Keratinocyte (primary cell): ENCODE results near the gene MYADM. TPM values are rescaled to one million over a fixed set of nuclear protein-coding genes. Genes with fewer than 3 reads are reported as not detected.

Experiments
- DNase-seq: peaks from one replicate; pipeline ENCODE4 v3.0.0-alpha.2; 2011; ENCODE audit warnings: low read depth, missing footprints, low spot score
- FAIRE-seq: peaks from 2 replicates; lab custom pipeline; 2011; peaks lifted over from hg19 to GRCh38; lab: Jason Lieb, UNC
- H2AFZ ChIP-seq: 2 replicates; pipeline ENCODE4 v1.6.0; 2012; ENCODE audit warnings: low read length, control low read depth, inconsistent platforms; ENCODE audit not compliant: control insufficient read depth
- H3K27ac ChIP-seq: 2 replicates; pipeline ENCODE4 v1.5.1; 2011; ENCODE audit warnings: low read length; ENCODE audit not compliant: control insufficient read depth, insufficient read depth
- H3K27me3 ChIP-seq: 3 replicates; pipeline ENCODE4 v1.6.0; 2011; ENCODE audit warnings: low read length; ENCODE audit not compliant: control insufficient read depth, insufficient read depth; ENCODE audit errors: extremely low read depth
- H3K36me3 ChIP-seq, 2 experiments: 2 replicates in 1 of 2; 3 replicates in 1 of 2; pipeline ENCODE4 v1.5.1; 2011; ENCODE audit warnings: low read length in 2 of 2, mild to moderate bottlenecking in 1 of 2; ENCODE audit not compliant: control insufficient read depth in 2 of 2, insufficient read depth in 2 of 2; ENCODE audit errors: extremely low read depth in 1 of 2
- H3K4me1 ChIP-seq: 3 replicates; pipeline ENCODE4 v1.5.1; 2011; ENCODE audit warnings: low read length; ENCODE audit not compliant: control insufficient read depth, insufficient read depth; ENCODE audit errors: extremely low read depth
- H3K4me2 ChIP-seq: 3 replicates; pipeline ENCODE4 v1.6.0; 2011; ENCODE audit warnings: low read depth, low read length; ENCODE audit not compliant: control insufficient read depth, insufficient read depth; ENCODE audit errors: extremely low read depth
- H3K4me3 ChIP-seq, 3 experiments: fragments of 200-600 bp in 1 of 3; sonication (generic) in 1 of 3; 2 replicates in 2 of 3; 3 replicates in 1 of 3; pipeline ENCODE4 v1.5.1; 2011 to 2016; ENCODE audit warnings: low read length in 3 of 3, mild to moderate bottlenecking in 3 of 3, control low read depth in 2 of 3, inconsistent platforms in 1 of 3, low read depth in 1 of 3, mixed read lengths in 1 of 3, mixed run types in 1 of 3, moderate library complexity in 1 of 3; ENCODE audit not compliant: control insufficient read depth in 2 of 3, insufficient read depth in 2 of 3; ENCODE audit errors: extremely low read depth in 1 of 3
- H3K79me2 ChIP-seq: 2 replicates; pipeline ENCODE4 v1.6.0; 2012; ENCODE audit warnings: low read length; ENCODE audit not compliant: control insufficient read depth, insufficient read depth
- H3K9ac ChIP-seq: 3 replicates; pipeline ENCODE4 v1.6.0; 2011; ENCODE audit warnings: low read length; ENCODE audit not compliant: control insufficient read depth, insufficient read depth; ENCODE audit errors: extremely low read depth
- H3K9me1 ChIP-seq: 3 replicates; pipeline ENCODE4 v1.6.0; 2011; ENCODE audit warnings: low read length; ENCODE audit not compliant: control insufficient read depth, insufficient read depth; ENCODE audit errors: extremely low read depth
- H3K9me3 ChIP-seq: 2 replicates; pipeline ENCODE4 v1.5.1; 2012; ENCODE audit warnings: low read depth, low read length; ENCODE audit not compliant: control insufficient read depth
- H4K20me1 ChIP-seq: 3 replicates; pipeline ENCODE4 v1.6.0; 2011; ENCODE audit warnings: low read length; ENCODE audit not compliant: control insufficient read depth, insufficient read depth; ENCODE audit errors: extremely low read depth
- EZH2 ChIP-seq: IDR thresholded peaks from one replicate; pipeline ENCODE4 v1.6.1; 2012; ENCODE audit warnings: inconsistent platforms, mild to moderate bottlenecking, low read length, moderate library complexity
- dilution Hi-C: fragments of 300-500 bp; cut with MboI; formaldehyde crosslinking; loops from one replicate; pipeline ENCODE4 v1.7.0; 2020; ENCODE audit warnings: low sequenced_read_pairs; ENCODE audit not compliant: extremely low pct_ligation_motif_present
- polyA plus RNA-seq, 5 experiments: library from polyadenylated mRNA; depleted of rRNA in 3 of 5; stranded (reverse) in 3 of 5; stranded (forward) in 1 of 5; unstranded in 1 of 5; fragments of >200 nt; gene quantifications; 1 replicate in 1 of 5; 2 replicates in 3 of 5; 3 replicates in 1 of 5; pipeline versions ENCODE4 v1.2.1 to v1.2.3, GENCODE V29; 2011 to 2012; ENCODE audit warnings: missing spikeins in 2 of 5, low read depth in 1 of 5, low replicate concordance in 1 of 5
- TF ChIP-seq, protein P1 (sequence below), 3 experiments: IDR thresholded peaks in 1 of 3; conservative IDR thresholded peaks in 1 of 3; optimal IDR thresholded peaks in 1 of 3; 2 replicates in 2 of 3; 3 replicates in 1 of 3; pipeline versions ENCODE3 to v1.5.1; 2011; ENCODE audit warnings: low read length in 3 of 3, mild to moderate bottlenecking in 3 of 3, moderate library complexity in 2 of 3, control low read depth in 1 of 3, inconsistent platforms in 1 of 3; ENCODE audit not compliant: insufficient read depth in 2 of 3; ENCODE audit errors: extremely low read depth in 1 of 3

MYADM gene
- polyA plus RNA-seq, 1 donor (not counting 4 experiments of a cell fraction or from before 2014, with no cell fraction given): 16.8 TPM

DNA sequence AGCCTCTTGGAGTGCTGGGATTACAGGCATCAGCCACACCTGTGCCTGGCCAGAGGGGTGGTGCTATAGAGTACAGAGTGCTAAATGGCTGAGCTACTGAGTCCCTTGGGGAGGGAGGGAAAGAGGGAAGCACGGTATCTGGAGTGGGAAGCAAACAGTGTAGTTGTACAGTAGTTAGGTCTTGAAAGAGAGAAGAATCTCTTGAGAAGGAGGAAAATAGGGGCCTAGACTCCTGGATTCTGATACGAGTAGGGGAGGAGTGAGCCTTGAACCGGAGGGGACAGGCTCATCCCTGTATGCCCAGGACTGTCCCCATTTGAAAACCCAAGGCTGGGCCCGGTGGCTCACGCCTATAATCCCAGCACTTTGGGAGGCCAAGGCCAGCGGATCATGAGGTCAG, 5.1 kb downstream of the MYADM start:
- no peak for DNase-seq
- dilution Hi-C loops: no loop called here
- peaks cover 7% of the 10 kb centered on the region for H3K79me2 ChIP-seq

GRCh38 chr19:53873773-53874605, 6.3 kb downstream of the MYADM start:
- Histone ChIP-seq H3K27me3 (no peaks in the 10 kb centered on the region), H3K36me3 (peaks cover 10% of the 10 kb centered on the region in 2 experiments), H3K9me3 (no peaks in the 10 kb centered on the region), H3K79me2 (no peaks in the 10 kb centered on the region), H3K27ac (no peak overlapping the region), H4K20me1 (no peaks in the 10 kb centered on the region), H3K4me2 (no peak overlapping the region), H3K9me1 (no peaks in the 10 kb centered on the region), H2AFZ (no peak overlapping the region), H3K9ac (no peak overlapping the region), H3K4me1 (peaks cover 5% of the 10 kb centered on the region), H3K4me3 (no peak overlapping the region)
- DNase-seq: no peak
- TF ChIP-seq EZH2: no peak
- TF ChIP-seq, protein P1, sequence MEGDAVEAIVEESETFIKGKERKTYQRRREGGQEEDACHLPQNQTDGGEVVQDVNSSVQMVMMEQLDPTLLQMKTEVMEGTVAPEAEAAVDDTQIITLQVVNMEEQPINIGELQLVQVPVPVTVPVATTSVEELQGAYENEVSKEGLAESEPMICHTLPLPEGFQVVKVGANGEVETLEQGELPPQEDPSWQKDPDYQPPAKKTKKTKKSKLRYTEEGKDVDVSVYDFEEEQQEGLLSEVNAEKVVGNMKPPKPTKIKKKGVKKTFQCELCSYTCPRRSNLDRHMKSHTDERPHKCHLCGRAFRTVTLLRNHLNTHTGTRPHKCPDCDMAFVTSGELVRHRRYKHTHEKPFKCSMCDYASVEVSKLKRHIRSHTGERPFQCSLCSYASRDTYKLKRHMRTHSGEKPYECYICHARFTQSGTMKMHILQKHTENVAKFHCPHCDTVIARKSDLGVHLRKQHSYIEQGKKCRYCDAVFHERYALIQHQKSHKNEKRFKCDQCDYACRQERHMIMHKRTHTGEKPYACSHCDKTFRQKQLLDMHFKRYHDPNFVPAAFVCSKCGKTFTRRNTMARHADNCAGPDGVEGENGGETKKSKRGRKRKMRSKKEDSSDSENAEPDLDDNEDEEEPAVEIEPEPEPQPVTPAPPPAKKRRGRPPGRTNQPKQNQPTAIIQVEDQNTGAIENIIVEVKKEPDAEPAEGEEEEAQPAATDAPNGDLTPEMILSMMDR (optimal IDR thresholded peaks at IDR 0.05 in 1 of 3, IDR thresholded peaks at IDR 0.05 in 1 of 3, conservative IDR thresholded peaks at IDR 0.05 in 1 of 3; ENCODE audit: extremely low read depth in 1 of 3, insufficient read depth in 2 of 3, low read length in 3 of 3): no peak
- FAIRE-seq: no peak
- dilution Hi-C loops: no loop called here

More for the DNA sequence above, 5.1 kb downstream of the MYADM start:
- FAIRE-seq: no peak
- Histone ChIP-seq H3K9ac (no peak overlapping the region), H3K36me3 (peaks cover 10% of the 10 kb centered on the region in 2 experiments), H3K9me1 (no peaks in the 10 kb centered on the region), H3K4me1 (peaks cover 2% of the 10 kb centered on the region), H3K4me3 (no peak overlapping the region), H2AFZ (no peak overlapping the region), H3K9me3 (no peaks in the 10 kb centered on the region), H4K20me1 (no peaks in the 10 kb centered on the region), H3K27me3 (no peaks in the 10 kb centered on the region), H3K27ac (no peak overlapping the region), H3K4me2 (no peak overlapping the region)
- TF ChIP-seq, protein P1 (optimal IDR thresholded peaks at IDR 0.05 in 1 of 3, IDR thresholded peaks at IDR 0.05 in 1 of 3, conservative IDR thresholded peaks at IDR 0.05 in 1 of 3; ENCODE audit: extremely low read depth in 1 of 3, insufficient read depth in 2 of 3, low read length in 3 of 3): no peak
- TF ChIP-seq EZH2: no peak
